Caki2 (cell line): ENCODE data around the gene MEIKIN. TPM values are rescaled to one million over a fixed set of nuclear protein-coding genes. Genes with fewer than 3 reads are reported as not detected.

Source experiments
- DNase-seq: peaks from one replicate; pipeline ENCODE4 v3.0.0-alpha.2; 2015; ENCODE audit warnings: low read depth
- in situ Hi-C: cut with HindIII; loops from 2 replicates; pipeline ENCODE4 v1.10.0; 2016; ENCODE audit warnings: low sequenced_read_pairs, low pct_unique_long_range_greater_than_20kb, mixed read lengths
- total RNA-seq: library from RNA; depleted of rRNA; stranded (reverse); fragments of >200 nt; shearing (Covaris generic); gene quantifications from 2 replicates; pipeline ENCODE4 v1.2.3, GENCODE V29; 2014; ENCODE audit warnings: low replicate concordance

MEIKIN gene
- total RNA-seq, 1 experiment from 2014 or later = not detected

DNA sequence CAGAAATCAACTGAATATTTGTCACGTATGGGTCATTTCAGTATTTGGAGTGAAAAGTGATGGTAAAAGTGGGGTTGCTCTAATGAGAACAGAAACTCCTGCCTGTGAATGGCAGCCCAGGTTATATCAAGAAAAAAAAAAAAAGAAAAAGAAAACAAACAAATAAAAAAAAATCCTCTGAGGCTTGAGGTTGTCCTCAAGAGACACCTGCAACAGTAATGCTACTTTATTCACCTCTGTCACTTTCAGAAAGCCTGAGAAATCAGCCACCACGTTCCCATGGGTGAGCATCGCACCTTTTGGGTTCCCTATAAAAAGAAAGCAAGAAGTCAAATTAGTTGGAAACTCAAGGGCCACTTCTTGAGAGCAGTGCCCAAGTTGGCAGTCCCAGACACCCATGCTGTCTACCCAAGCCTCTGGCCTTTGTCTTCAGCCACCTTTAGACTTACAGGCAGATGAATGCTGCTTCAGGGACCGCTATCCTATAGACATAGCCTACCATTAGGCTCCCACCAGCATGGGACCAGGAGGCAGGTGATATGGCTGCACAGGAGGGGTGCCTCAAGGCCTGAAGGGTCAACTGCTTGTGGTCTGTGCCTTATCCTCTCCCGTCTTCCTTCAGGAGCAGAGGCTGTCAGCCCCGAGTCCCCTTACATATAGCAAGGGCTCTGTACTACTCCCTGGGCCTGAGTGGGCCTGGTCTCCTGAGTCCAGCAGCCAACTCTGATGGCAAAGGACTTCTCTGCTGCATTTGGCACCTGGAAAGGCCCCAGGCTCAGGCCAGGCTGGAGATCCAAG is 31.1 kb upstream of the MEIKIN start:
- DNase-seq = no peak
- in situ Hi-C loops = no loop called here

GRCh38 chr5:131974956-131975726 is 29.7 kb upstream of the MEIKIN start:
- no peak for DNase-seq
- in situ Hi-C loops = no loop called here

GRCh38 chr5:131974622-131974955 is 29.1 kb upstream of the MEIKIN start:
- in situ Hi-C loops = no loop called here
- no peak for DNase-seq

DNA sequence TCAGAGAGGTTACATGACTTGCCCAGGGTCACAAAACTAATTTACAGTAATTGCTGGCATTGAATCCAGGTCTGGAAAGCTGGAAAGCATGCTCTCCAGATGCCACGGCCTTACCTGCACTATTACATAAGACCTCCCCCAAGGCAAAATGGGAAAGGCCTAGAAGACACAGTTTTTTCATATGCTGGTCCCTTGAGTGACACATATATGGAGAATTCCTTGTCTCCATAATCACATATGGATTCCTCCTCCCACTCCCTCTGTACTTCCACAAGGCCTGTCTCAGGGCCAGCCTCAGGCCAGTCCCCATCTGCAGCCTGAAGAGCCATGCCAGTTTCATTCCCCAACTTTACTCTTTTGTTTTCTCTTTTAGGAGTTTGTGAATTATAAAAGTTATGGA is 28.6 kb upstream of the MEIKIN start:
- in situ Hi-C loops = no loop called here

GRCh38 chr5:131973089-131973712 is 27.7 kb upstream of the MEIKIN start:
- in situ Hi-C loops = no loop called here
- DNase-seq = no peak

More for the DNA sequence above, 28.6 kb upstream of the MEIKIN start:
- no peak for DNase-seq

GRCh38 chr5:131968396-131968954 is 23.0 kb upstream of the MEIKIN start:
- no peak for DNase-seq
- in situ Hi-C loops = no loop called here

GRCh38 chr5:131966551-131966950 is 21.1 kb upstream of the MEIKIN start:
- no peak for DNase-seq
- in situ Hi-C loops = no loop called here

GRCh38 chr5:131965826-131966415 is 20.5 kb upstream of the MEIKIN start:
- in situ Hi-C loops = no loop called here
- no peak for DNase-seq

GRCh38 chr5:131959906-131960305 is 14.4 kb upstream of the MEIKIN start:
- DNase-seq = no peak
- in situ Hi-C loops = no loop called here

- DNase-seq = no peak
- in situ Hi-C loops = no loop called here
These were observed 13.7 kb upstream of the MEIKIN start for GRCh38 chr5:131959136-131959535.

DNA sequence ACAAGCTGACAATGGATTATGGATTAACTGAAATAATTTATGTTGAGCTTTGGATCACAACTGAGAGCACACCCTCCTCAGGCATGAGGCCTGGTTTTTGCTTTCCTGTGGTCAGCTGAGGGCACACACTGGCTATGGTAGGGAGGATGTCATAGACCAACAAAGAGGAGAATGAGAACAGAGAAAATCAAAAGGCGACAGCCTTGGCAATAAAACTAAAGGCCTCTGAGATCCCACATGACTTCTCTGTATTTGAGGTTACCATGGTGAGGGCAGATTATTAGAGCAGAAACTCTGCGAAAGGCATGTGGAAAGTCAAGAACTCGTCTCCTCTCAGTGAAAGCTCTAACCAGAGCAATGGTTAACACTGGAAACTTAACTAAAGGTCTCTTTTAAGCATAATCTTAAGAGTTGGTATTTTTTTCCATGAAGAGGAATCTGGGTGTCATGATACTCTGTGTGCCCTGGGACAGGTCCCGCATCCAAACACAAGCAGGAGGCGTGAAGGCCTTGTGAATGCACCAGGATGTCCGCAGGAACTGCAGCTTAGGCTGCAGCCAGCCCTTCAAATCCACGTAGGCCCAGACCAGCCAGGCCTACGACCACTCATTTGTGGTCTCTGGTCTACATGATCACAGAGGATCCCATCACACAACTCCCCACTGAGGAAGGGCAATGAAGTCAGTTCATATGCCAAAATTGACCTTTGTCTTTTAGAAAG is 12.4 kb upstream of the MEIKIN start:
- in situ Hi-C loops = no loop called here
- DNase-seq = no peak

- in situ Hi-C loops = no loop called here
- DNase-seq = no peak
These were observed 8.5 kb upstream of the MEIKIN start for GRCh38 chr5:131953969-131954368.

DNA sequence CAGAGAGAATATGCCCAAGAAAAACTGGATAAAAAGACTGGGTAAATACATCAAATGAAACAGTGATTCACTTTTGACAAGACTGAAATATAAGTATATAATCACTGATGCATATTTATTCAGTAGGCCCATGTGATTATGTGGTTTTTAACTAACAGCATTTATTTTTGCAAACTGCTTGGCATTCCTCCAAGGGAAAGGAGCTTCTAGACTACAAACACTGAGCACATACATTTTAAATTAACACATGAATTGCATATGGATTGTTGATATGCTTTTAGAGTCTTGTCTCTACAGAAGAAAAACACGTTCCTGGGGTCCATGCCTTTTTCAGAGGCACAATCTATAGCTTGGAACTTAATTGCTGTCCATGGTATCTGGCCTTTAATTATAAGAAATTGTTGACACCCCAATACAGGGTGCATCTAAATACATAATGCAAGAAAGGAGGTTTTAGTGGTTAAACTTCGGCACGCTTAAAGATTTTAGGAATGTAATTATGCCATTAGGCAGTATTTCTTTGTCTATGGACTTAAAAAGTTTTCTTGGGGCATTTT is 6.9 kb upstream of the MEIKIN start:
- in situ Hi-C loops = no loop called here
- no peak for DNase-seq

- in situ Hi-C loops = no loop called here
- DNase-seq = no peak
These were observed 5.2 kb upstream of the MEIKIN start for GRCh38 chr5:131950706-131951105.

DNA sequence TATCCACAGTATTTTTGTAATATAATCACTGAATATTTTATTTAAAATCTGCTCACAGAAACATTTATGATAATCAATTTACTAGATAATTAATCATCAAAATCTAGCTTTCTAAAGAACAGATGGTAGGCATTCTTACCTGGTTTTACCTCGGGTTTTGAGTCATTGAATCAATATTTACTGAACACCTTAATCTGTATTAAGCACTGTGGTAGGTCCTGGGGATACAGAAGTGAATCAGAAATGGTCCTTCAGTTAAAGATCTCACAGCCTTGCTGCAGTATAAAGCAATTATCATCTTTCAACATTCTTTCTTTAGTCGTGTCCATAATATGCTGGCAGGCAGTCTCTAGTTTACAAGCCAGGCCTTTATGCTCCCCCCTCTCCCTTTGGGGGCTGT is 2.0 kb upstream of the MEIKIN start:
- no peak for DNase-seq
- in situ Hi-C loops = no loop called here

DNA sequence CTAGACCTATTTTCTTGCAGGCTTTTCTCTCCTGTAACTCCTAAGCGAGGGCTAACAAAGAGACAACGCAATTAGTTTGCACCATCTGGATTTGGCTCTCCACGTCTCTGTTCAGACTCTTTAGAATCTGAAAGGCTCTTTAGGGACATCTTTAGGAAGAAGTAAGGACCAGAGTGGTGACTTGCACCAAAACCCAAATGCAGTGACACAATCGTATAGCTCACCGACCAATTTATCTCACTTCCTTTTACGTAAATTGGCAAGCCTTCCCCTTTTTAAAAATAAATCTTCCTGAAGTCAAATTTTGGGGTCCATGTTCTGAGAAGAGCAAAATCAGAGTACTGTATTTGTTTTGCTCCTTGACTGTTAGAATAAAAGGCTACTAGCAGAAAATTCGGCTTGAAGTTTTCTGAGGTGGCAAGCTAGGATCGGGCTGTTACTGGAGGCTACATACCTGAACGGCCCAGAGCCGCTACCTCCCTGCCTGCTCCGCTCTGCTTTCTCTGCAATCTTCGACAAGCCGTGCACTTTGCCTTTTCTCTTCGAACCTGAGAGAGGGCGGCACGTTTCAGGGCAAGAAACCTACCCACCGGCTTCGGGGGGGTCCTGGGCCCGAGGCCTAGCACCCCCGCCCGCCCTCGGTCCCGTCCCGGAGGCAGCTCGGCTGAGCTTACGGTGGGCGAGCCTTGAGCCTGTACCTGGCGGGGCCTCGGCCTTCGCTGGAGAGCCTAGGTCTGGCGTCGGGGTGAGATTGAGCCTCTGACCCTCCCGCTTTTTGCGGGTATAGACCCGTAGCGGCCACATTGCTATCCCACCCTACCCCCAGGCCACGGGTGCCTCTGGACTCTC is 537 bp downstream of the MEIKIN start:
- no peak for DNase-seq
- in situ Hi-C loops = no loop called here

- in situ Hi-C loops = no loop called here
These were observed 1.5 kb downstream of the MEIKIN start for GRCh38 chr5:131943916-131944315.

More at GRCh38 chr5:131943916-131944315, 1.5 kb downstream of the MEIKIN start:
- DNase-seq = no peak
